ENCODE results near the gene ARSA. TPM values are rescaled to one million over a fixed set of nuclear protein-coding genes. Genes with fewer than 3 reads are reported as not detected.
A peak's percentile ranks its signal among the peaks of the same experiment; 100 is the strongest.

ARSA gene
- total and polyA plus RNA-seq, 2 of the 13 experiments (the other 11 are each of a cell fraction or from before 2014, with no cell fraction given): 9.0 to 11.5 TPM

- TF ChIP-seq, protein P1, sequence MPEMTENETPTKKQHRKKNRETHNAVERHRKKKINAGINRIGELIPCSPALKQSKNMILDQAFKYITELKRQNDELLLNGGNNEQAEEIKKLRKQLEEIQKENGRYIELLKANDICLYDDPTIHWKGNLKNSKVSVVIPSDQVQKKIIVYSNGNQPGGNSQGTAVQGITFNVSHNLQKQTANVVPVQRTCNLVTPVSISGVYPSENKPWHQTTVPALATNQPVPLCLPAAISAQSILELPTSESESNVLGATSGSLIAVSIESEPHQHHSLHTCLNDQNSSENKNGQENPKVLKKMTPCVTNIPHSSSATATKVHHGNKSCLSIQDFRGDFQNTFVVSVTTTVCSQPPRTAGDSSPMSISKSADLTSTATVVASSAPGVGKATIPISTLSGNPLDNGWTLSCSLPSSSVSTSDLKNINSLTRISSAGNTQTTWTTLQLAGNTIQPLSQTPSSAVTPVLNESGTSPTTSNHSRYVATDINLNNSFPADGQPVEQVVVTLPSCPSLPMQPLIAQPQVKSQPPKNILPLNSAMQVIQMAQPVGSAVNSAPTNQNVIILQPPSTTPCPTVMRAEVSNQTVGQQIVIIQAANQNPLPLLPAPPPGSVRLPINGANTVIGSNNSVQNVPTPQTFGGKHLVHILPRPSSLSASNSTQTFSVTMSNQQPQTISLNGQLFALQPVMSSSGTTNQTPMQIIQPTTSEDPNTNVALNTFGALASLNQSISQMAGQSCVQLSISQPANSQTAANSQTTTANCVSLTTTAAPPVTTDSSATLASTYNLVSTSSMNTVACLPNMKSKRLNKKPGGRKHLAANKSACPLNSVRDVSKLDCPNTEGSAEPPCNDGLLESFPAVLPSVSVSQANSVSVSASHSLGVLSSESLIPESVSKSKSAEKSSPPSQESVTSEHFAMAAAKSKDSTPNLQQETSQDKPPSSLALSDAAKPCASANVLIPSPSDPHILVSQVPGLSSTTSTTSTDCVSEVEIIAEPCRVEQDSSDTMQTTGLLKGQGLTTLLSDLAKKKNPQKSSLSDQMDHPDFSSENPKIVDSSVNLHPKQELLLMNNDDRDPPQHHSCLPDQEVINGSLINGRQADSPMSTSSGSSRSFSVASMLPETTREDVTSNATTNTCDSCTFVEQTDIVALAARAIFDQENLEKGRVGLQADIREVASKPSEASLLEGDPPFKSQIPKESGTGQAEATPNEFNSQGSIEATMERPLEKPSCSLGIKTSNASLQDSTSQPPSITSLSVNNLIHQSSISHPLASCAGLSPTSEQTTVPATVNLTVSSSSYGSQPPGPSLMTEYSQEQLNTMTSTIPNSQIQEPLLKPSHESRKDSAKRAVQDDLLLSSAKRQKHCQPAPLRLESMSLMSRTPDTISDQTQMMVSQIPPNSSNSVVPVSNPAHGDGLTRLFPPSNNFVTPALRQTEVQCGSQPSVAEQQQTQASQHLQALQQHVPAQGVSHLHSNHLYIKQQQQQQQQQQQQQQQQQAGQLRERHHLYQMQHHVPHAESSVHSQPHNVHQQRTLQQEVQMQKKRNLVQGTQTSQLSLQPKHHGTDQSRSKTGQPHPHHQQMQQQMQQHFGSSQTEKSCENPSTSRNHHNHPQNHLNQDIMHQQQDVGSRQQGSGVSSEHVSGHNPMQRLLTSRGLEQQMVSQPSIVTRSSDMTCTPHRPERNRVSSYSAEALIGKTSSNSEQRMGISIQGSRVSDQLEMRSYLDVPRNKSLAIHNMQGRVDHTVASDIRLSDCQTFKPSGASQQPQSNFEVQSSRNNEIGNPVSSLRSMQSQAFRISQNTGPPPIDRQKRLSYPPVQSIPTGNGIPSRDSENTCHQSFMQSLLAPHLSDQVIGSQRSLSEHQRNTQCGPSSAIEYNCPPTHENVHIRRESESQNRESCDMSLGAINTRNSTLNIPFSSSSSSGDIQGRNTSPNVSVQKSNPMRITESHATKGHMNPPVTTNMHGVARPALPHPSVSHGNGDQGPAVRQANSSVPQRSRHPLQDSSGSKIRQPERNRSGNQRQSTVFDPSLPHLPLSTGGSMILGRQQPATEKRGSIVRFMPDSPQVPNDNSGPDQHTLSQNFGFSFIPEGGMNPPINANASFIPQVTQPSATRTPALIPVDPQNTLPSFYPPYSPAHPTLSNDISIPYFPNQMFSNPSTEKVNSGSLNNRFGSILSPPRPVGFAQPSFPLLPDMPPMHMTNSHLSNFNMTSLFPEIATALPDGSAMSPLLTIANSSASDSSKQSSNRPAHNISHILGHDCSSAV (CRISPR knock-in tag; IDR thresholded peaks at IDR 0.05; ENCODE audit: borderline replicate concordance): no peak
- TF ChIP-seq ZNF766 (CRISPR knock-in tag; IDR thresholded peaks at IDR 0.05; ENCODE audit: borderline replicate concordance): peak; percentile 99
- no peak for TF ChIP-seq ZNF460 (CRISPR knock-in tag; IDR thresholded peaks at IDR 0.05; ENCODE audit: borderline replicate concordance)
- peak; percentile 98 for TF ChIP-seq MTF1 (CRISPR knock-in tag; IDR thresholded peaks at IDR 0.05)
- TF ChIP-seq CBX2 (IDR thresholded peaks at IDR 0.05; ENCODE audit: low read depth, low read length): no peak
- TF ChIP-seq CBX2 (CRISPR knock-in tag; IDR thresholded peaks at IDR 0.05; ENCODE audit: low read depth): peak; percentile 67; the same call in 1 of the 2 replicates
- TF ChIP-seq NAIF1 (CRISPR knock-in tag; IDR thresholded peaks at IDR 0.05; ENCODE audit: borderline replicate concordance): peak; percentile 72; the same call in 1 of the 2 replicates
- TF ChIP-seq POGZ (CRISPR knock-in tag; IDR thresholded peaks at IDR 0.05): no peak
- peak; percentile 69; the same call in 1 of the 2 replicates for TF ChIP-seq TFDP2 (CRISPR knock-in tag; IDR thresholded peaks at IDR 0.05)
- no peak for TF ChIP-seq ZNF576 (CRISPR knock-in tag; IDR thresholded peaks at IDR 0.05)
- peak; percentile 98 for TF ChIP-seq KLF12 (CRISPR knock-in tag; IDR thresholded peaks at IDR 0.05; ENCODE audit: borderline replicate concordance)
- peak; percentile 98 for TF ChIP-seq ZNF678 (CRISPR knock-in tag; IDR thresholded peaks at IDR 0.05)
- TF ChIP-seq, protein P2, sequence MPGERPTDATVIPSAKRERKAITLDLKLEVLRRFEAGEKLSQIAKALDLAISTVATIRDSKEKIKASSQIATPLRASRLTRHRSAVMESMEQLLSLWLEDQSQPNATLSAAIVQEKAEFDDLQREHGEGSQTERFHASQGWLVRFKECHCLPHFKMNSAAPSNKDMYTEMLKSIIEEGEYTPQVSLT (CRISPR knock-in tag; IDR thresholded peaks at IDR 0.05; ENCODE audit: borderline replicate concordance, low read depth): no peak; the same call in 1 of the 2 replicates
- TF ChIP-seq, protein P3, sequence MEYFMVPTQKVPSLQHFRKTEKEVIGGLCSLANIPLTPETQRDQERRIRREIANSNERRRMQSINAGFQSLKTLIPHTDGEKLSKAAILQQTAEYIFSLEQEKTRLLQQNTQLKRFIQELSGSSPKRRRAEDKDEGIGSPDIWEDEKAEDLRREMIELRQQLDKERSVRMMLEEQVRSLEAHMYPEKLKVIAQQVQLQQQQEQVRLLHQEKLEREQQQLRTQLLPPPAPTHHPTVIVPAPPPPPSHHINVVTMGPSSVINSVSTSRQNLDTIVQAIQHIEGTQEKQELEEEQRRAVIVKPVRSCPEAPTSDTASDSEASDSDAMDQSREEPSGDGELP (IDR thresholded peaks at IDR 0.05; ENCODE audit: borderline replicate concordance, low read depth): no peak
- TF ChIP-seq RELA (CRISPR knock-in tag; IDR thresholded peaks at IDR 0.05): peak; percentile 93; the same call in 1 of the 2 replicates
- peak; percentile 99 for TF ChIP-seq ZNF83 (CRISPR knock-in tag; IDR thresholded peaks at IDR 0.05; ENCODE audit: borderline replicate concordance)
- TF ChIP-seq NCOA5 (CRISPR knock-in tag; IDR thresholded peaks at IDR 0.05): peak; percentile 92
- TF ChIP-seq ZNF225 (CRISPR knock-in tag; IDR thresholded peaks at IDR 0.05): peak; percentile 98
Measured at GRCh38 chr22:50599816-50600455, 28.0 kb downstream of the ARSA start (continued).

All from HepG2 (cell line).